ENCODE results near the gene EGFLAM.

- TF ChIP-seq CTCF (IDR thresholded peaks at IDR 0.05) (no peak), POLR2A (IDR thresholded peaks at IDR 0.05) (no peak)
Observed at GRCh38 chr5:38211354-38211710, 47.0 kb upstream of the EGFLAM start.

Data from heart left ventricle (tissue), 13 donors.